IMR-90 (cell line): Measurements from ENCODE around the gene ETF1. TPM values are rescaled to one million over a fixed set of nuclear protein-coding genes. Genes with fewer than 3 reads are reported as not detected.

Experiments
- ATAC-seq: fragments of 200-7000 bp; cut with Tn5 transposase; 2 replicates; pipeline ENCODE4 v1.9.1; 2020; ENCODE audit warnings: low read depth, mild to moderate bottlenecking, moderate library complexity
- BruUV-seq: library from RNA; stranded (reverse); fragments of 400-500 nt; replicated peaks from 2 replicates; lab custom pipeline; 2021; lab: Mats Ljungman, UMichigan
- CTCF ChIA-PET: fragments of 300-600 bp; formaldehyde crosslinking; extraction: SDS; loops from one replicate; lab custom pipeline; 2021; ENCODE audit warnings: antibody characterized with exemption; lab: Yijun Ruan, JAX
- POLR2A ChIA-PET: fragments of 300-600 bp; sonication (Branson Sonifier 250); formaldehyde crosslinking; loops from one replicate; lab custom pipeline; 2022; ENCODE audit warnings: antibody characterized with exemption; ENCODE audit not compliant: unreplicated experiment; lab: Charles Lee
- DNase-seq: peaks from one replicate; pipeline ENCODE4 v3.0.0; 2013
- H2AFZ ChIP-seq: replicated peaks from 2 replicates; pipeline ENCODE3; 2013; ENCODE audit warnings: low read length, mild to moderate bottlenecking; ENCODE audit not compliant: poor library complexity
- H2AK5ac ChIP-seq: 2 replicates; pipeline ENCODE4 v1.6.1; 2013; ENCODE audit warnings: low read depth, low read length, inconsistent platforms
- H2AK9ac ChIP-seq: replicated peaks from 2 replicates; pipeline ENCODE3; 2013; ENCODE audit warnings: mild to moderate bottlenecking, low read depth, low read length, moderate library complexity; ENCODE audit not compliant: poor library complexity
- H2BK120ac ChIP-seq: 2 replicates; pipeline ENCODE4 v1.6.1; 2013; ENCODE audit warnings: low read depth, low read length, inconsistent platforms
- H2BK15ac ChIP-seq: 3 replicates; pipeline ENCODE4 v1.6.1; 2013; ENCODE audit warnings: low read depth, low read length, inconsistent platforms
- H2BK20ac ChIP-seq: 2 replicates; pipeline ENCODE4 v1.6.1; 2013; ENCODE audit warnings: low read depth, mild to moderate bottlenecking, inconsistent platforms, low read length, moderate library complexity
- H2BK5ac ChIP-seq: 2 replicates; pipeline ENCODE4 v1.6.1; 2013; ENCODE audit warnings: mild to moderate bottlenecking, low read depth, low read length, inconsistent platforms; ENCODE audit not compliant: poor library complexity, severe bottlenecking
- H3K14ac ChIP-seq: replicated peaks from 2 replicates; pipeline ENCODE4 v1.6.1; 2013; ENCODE audit warnings: low read depth, low read length, inconsistent platforms
- H3K18ac ChIP-seq: 2 replicates; pipeline ENCODE4 v1.6.1; 2013; ENCODE audit warnings: low read depth, low read length, control low read depth
- H3K23ac ChIP-seq: 2 replicates; pipeline ENCODE4 v1.6.1; 2013; ENCODE audit warnings: low read depth, low read length, inconsistent platforms
- H3K27ac ChIP-seq: 2 replicates; pipeline ENCODE4 v1.5.1; 2013; ENCODE audit warnings: mild to moderate bottlenecking, control low read depth, low read length; ENCODE audit not compliant: insufficient read depth
- H3K27me3 ChIP-seq: 2 replicates; pipeline ENCODE4 v1.6.1; 2013; ENCODE audit warnings: low read length; ENCODE audit not compliant: control insufficient read depth, insufficient read depth
- H3K36me3 ChIP-seq: 2 replicates; pipeline ENCODE4 v1.6.1; 2013; ENCODE audit warnings: low read length, mixed read lengths; ENCODE audit not compliant: control insufficient read depth, insufficient read depth
- H3K4ac ChIP-seq: 2 replicates; pipeline ENCODE4 v1.6.1; 2013; ENCODE audit warnings: low read depth, low read length, inconsistent platforms
- H3K4me1 ChIP-seq: 2 replicates; pipeline ENCODE4 v1.6.1; 2013; ENCODE audit warnings: low read length, mixed read lengths; ENCODE audit not compliant: control insufficient read depth, insufficient read depth
- H3K4me2 ChIP-seq: 2 replicates; pipeline ENCODE4 v1.6.1; 2013; ENCODE audit warnings: low read depth, mild to moderate bottlenecking, control low read depth, low read length, moderate library complexity
- H3K4me3 ChIP-seq: 2 replicates; pipeline ENCODE4 v1.5.1; 2013; ENCODE audit warnings: low read depth, mild to moderate bottlenecking, control low read depth, low read length, moderate library complexity; ENCODE audit not compliant: insufficient read depth
- H3K56ac ChIP-seq: 2 replicates; pipeline ENCODE4 v1.6.1; 2013; ENCODE audit warnings: low read length, inconsistent platforms; ENCODE audit not compliant: insufficient read depth; ENCODE audit errors: extremely low read depth
- H3K79me1 ChIP-seq, 2 experiments: 2 replicates each; pipeline ENCODE4 v1.6.1; 2013; ENCODE audit warnings: low read length in 2 of 2, inconsistent platforms in 1 of 2, low read depth in 1 of 2
- H3K9ac ChIP-seq: 2 replicates; pipeline ENCODE4 v1.6.1; 2013; ENCODE audit warnings: low read depth, low read length, control low read depth
- H3K9me1 ChIP-seq: 2 replicates; pipeline ENCODE4 v1.6.1; 2013; ENCODE audit warnings: low read length, inconsistent platforms; ENCODE audit not compliant: insufficient read depth
- H3K9me3 ChIP-seq: 2 replicates; pipeline ENCODE4 v1.6.1; 2013; ENCODE audit warnings: low read length; ENCODE audit not compliant: control insufficient read depth, insufficient read depth
- H4K20me1 ChIP-seq: 2 replicates; pipeline ENCODE4 v1.6.1; 2013; ENCODE audit warnings: low read length, inconsistent platforms; ENCODE audit not compliant: insufficient read depth
- H4K5ac ChIP-seq: 2 replicates; pipeline ENCODE4 v1.6.1; 2013; ENCODE audit warnings: mild to moderate bottlenecking, low read depth, low read length, control low read depth
- H4K8ac ChIP-seq, 2 experiments: 2 replicates each; pipeline ENCODE4 v1.6.1; 2013; ENCODE audit warnings: low read depth in 2 of 2, low read length in 2 of 2, control low read depth in 1 of 2, inconsistent platforms in 1 of 2
- H4K91ac ChIP-seq: 2 replicates; pipeline ENCODE4 v1.6.1; 2013; ENCODE audit warnings: low read depth, low read length, inconsistent platforms; ENCODE audit not compliant: insufficient read depth
- BHLHE40 ChIP-seq: fragments of 150-350 bp; IDR thresholded peaks from 2 replicates; pipeline ENCODE4 v1.6.1; 2016; ENCODE audit warnings: mild to moderate bottlenecking, low read depth, low read length
- CEBPB ChIP-seq: IDR thresholded peaks from 2 replicates; pipeline ENCODE4 v1.6.1; 2012; ENCODE audit warnings: low read depth, low read length, improper control_type of control experiment
- POLR2A ChIP-seq: IDR thresholded peaks from 2 replicates; pipeline ENCODE4 v1.6.1; 2012; ENCODE audit warnings: mild to moderate bottlenecking, low read depth, low read length
- RFX5 ChIP-seq: IDR thresholded peaks from 2 replicates; pipeline ENCODE4 v1.8.0; 2012; ENCODE audit warnings: low read depth, mild to moderate bottlenecking, low read length, moderate library complexity
- USF2 ChIP-seq: fragments of 150-350 bp; IDR thresholded peaks from 2 replicates; pipeline ENCODE4 v1.6.1; 2017; ENCODE audit warnings: mild to moderate bottlenecking, antibody characterized with exemption, low read length, low read depth
- WGBS, 2 experiments: methylation state at CpG; one replicate each; pipeline versions ENCODE4 v1.1.5 to v1.1.7; 2013; ENCODE audit warnings: missing lambda C conversion rate in 2 of 2; ENCODE audit not compliant: insufficient read length in 1 of 2; ENCODE audit errors: extremely low coverage in 2 of 2; 5-methylcytosine and 5-hydroxymethylcytosine counted together
- dilution Hi-C: fragments of 300-500 bp; cut with HindIII; formaldehyde crosslinking; loops from one replicate; pipeline ENCODE4 v1.14.3; 2018; ENCODE audit warnings: low sequenced_read_pairs; ENCODE audit not compliant: unreplicated experiment
- in situ Hi-C: fragments of 300-500 bp; cut with MboI; formaldehyde crosslinking; loops from 3 replicates; pipeline ENCODE4 v1.14.3; 2019; ENCODE audit warnings: low sequenced_read_pairs, inconsistent platforms, mixed read lengths
- intact Hi-C: fragments of 100-400 bp; cut with micrococcal nuclease; formaldehyde crosslinking; loops from 2 replicates; pipeline ENCODE4 v1.10.0; 2022
- polyA plus RNA-seq, 3 experiments: library from polyadenylated mRNA; depleted of rRNA; stranded (reverse); fragments of >200 nt; gene quantifications; 2 replicates each; pipeline ENCODE4 v1.2.3, GENCODE V29; 2012; ENCODE audit warnings: low replicate concordance in 1 of 3
- total RNA-seq: library from RNA; depleted of rRNA; stranded (reverse); fragments of >200 nt; gene quantifications from 2 replicates; pipeline ENCODE4 v1.2.3, GENCODE V29; 2012

The ETF1 gene
- total and polyA plus RNA-seq, 2 of the 4 experiments (the other 2 are of a cell fraction), result 53.2 to 126 TPM

DNA sequence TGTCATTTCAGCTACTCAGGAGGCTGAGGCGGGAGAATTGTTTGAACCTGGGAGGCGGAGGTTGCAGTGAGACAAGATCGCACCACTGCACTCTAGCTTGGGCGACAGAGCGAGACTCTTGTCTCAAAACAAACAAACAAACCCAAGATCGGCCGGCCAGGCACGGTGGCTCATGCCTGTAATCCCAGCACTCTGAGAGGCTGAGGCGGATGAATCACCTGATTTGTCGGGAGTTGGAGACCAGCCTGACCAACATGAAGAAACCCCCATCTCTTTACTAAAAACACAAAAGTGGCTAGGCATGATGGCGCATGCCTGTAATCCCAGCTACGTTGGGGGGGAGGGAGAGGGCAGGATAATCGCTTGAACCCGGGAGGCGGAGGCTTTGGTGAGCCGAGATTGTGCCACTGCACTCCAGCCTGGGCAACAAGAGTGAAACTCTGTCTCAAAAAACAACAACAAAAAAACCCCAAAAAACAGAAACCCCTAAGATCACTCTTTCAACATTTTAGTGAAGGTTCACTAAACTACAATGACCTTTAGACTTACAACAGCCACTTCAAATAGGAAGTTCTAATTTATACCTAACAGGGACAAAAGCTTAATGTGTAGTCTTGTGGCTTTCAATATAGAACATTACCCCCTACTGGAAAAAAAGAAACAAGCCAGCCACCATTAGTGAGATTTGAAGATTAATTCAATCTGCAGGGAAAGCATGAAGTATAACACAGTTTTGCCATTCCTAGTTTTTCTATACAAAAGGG, 25.2 kb upstream of the ETF1 start:
- 56% methylated on average over 5 of the region's 16 CpGs; no CpG with 5 or more reads in 1 of the 2 experiments for WGBS, 2 experiments
- CTCF ChIA-PET, result no interaction called here

More for the DNA sequence above, 25.2 kb upstream of the ETF1 start:
- Histone ChIP-seq H3K4ac (no peak overlapping the region), H3K23ac (no peak overlapping the region), H3K79me1 (peaks cover 46 to 65% of the 10 kb centered on the region in 2 experiments), H3K4me3 (no peak overlapping the region), H3K18ac (no peak overlapping the region), H3K27me3 (no peaks in the 10 kb centered on the region), H3K4me2 (no peak overlapping the region), H2BK5ac (no peak overlapping the region), H4K8ac (no peak overlapping the region), H2AFZ (no peak overlapping the region), H4K20me1 (peaks cover 51% of the 10 kb centered on the region), H4K91ac (no peak overlapping the region), H3K56ac (no peak overlapping the region), H3K36me3 (peaks cover 72% of the 10 kb centered on the region), H3K27ac (no peak overlapping the region), H3K9me1 (0 out of 2 replicates have a peak, but pooled peaks cover 3% of the 10 kb centered on the region), H4K5ac (no peak overlapping the region), H2BK20ac (no peak overlapping the region), H2BK15ac (no peak overlapping the region), H3K9ac (no peak overlapping the region), H3K9me3 (no peaks in the 10 kb centered on the region), H2AK9ac (no peak overlapping the region), H2AK5ac (no peak overlapping the region), H2BK120ac (no peak overlapping the region), H3K14ac (no peak overlapping the region), H3K4me1 (peaks cover 2% of the 10 kb centered on the region)
- intact Hi-C loops, result no loop called here
- DNase-seq (peak; percentile 72), ATAC-seq (peak; percentile 42)
- dilution Hi-C loops, result no loop called here
- no TSS peak for BruUV-seq
- no peak for TF ChIP-seq POLR2A
- TF ChIP-seq BHLHE40, result 0 out of 2 replicates have a peak, but pooled peaks have one; percentile 22
- no peak for TF ChIP-seq USF2
- TF ChIP-seq RFX5, result no peak
- TF ChIP-seq CEBPB, result no peak
- POLR2A ChIA-PET, result no interaction called here
- in situ Hi-C loops, result no loop called here
